ENCODE data around the gene COMMD8.

Gene COMMD8

DNA sequence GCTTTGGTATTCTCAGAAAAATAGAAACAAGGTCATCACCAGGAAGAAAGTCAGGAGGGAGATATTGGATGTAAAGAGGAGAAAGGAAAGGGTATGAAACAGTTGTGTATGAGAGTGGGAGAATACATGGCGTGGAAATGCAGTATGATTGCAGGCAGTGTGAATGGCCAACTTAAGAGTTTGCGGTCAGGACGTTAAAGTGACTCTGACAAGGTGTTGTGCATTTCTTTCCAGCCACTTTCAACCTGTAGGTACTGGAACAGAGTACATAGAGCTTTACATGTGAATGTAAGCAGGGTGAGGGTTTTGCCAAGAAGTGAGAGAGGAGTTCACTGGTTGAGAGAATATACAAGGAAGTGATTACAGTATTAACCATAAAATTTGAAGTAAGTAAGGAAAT lies 37.3 kb upstream of the COMMD8 start:
- TF ChIP-seq TAF1 (IDR thresholded peaks at IDR 0.05; ENCODE audit: borderline replicate concordance, insufficient read depth, low read length) (no peak), SIN3A (IDR thresholded peaks at IDR 0.05; ENCODE audit: borderline replicate concordance, insufficient read depth, low read length) (no peak), FOXP2 (optimal IDR thresholded peaks at IDR 0.05; ENCODE audit: borderline replicate concordance, extremely low read depth, extremely low read length, insufficient read depth) (no peak), POLR2AphosphoS5 (IDR thresholded peaks at IDR 0.05; ENCODE audit: low read depth, low read length) (no peak)
- TF ChIP-seq, protein P1, sequence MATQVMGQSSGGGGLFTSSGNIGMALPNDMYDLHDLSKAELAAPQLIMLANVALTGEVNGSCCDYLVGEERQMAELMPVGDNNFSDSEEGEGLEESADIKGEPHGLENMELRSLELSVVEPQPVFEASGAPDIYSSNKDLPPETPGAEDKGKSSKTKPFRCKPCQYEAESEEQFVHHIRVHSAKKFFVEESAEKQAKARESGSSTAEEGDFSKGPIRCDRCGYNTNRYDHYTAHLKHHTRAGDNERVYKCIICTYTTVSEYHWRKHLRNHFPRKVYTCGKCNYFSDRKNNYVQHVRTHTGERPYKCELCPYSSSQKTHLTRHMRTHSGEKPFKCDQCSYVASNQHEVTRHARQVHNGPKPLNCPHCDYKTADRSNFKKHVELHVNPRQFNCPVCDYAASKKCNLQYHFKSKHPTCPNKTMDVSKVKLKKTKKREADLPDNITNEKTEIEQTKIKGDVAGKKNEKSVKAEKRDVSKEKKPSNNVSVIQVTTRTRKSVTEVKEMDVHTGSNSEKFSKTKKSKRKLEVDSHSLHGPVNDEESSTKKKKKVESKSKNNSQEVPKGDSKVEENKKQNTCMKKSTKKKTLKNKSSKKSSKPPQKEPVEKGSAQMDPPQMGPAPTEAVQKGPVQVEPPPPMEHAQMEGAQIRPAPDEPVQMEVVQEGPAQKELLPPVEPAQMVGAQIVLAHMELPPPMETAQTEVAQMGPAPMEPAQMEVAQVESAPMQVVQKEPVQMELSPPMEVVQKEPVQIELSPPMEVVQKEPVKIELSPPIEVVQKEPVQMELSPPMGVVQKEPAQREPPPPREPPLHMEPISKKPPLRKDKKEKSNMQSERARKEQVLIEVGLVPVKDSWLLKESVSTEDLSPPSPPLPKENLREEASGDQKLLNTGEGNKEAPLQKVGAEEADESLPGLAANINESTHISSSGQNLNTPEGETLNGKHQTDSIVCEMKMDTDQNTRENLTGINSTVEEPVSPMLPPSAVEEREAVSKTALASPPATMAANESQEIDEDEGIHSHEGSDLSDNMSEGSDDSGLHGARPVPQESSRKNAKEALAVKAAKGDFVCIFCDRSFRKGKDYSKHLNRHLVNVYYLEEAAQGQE (IDR thresholded peaks at IDR 0.05; ENCODE audit: insufficient read depth in 1 of 2, low read depth in 2 of 2, low read length in 2 of 2) = no peak

DNA sequence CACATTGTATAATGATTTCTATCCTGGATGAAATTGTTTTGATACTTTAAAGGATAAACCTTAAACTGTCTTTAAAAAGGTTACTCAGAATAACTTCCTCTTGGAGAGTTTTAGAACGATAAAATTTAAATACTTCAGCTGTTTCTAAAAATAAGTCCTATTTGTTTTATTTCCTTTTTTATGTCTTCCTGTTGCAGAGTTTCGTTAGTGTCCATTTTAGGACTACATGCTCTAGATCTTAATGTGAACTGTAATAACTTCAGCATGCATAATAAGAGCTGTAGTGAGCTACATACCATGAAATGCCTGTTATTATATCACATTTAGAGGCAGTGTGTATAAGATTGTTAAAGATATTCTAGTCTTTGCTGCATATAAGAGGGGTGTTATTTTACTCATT lies 36.2 kb upstream of the COMMD8 start:
- TF ChIP-seq POLR2AphosphoS5 (IDR thresholded peaks at IDR 0.05; ENCODE audit: low read depth, low read length) (no peak), SIN3A (IDR thresholded peaks at IDR 0.05; ENCODE audit: borderline replicate concordance, insufficient read depth, low read length) (no peak), TAF1 (IDR thresholded peaks at IDR 0.05; ENCODE audit: borderline replicate concordance, insufficient read depth, low read length) (no peak), FOXP2 (optimal IDR thresholded peaks at IDR 0.05; ENCODE audit: borderline replicate concordance, extremely low read depth, extremely low read length, insufficient read depth) (no peak)
- TF ChIP-seq, protein P1 (IDR thresholded peaks at IDR 0.05; ENCODE audit: insufficient read depth in 1 of 2, low read depth in 2 of 2, low read length in 2 of 2) = no peak

DNA sequence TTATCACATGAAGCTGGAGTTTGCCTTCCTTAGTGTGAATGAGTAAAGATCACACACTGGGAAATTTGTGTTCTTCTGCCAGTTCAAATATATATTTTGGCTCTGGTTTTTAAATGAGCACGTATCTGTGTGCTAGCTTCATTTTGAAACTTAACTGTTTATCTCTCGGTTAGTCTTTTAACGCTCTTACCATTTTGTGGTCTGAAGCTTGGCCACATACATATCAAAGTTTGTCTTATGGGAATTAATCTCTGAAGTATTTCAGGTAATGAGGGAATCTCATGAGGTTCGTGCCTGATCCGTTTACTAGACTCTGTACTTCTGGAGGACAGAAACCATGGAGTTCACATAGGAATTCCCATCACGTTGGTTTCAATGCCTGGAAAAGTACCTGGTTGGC lies 35.4 kb upstream of the COMMD8 start:
- no peak for TF ChIP-seq TAF1 (IDR thresholded peaks at IDR 0.05; ENCODE audit: borderline replicate concordance, insufficient read depth, low read length)
- no peak for TF ChIP-seq SIN3A (IDR thresholded peaks at IDR 0.05; ENCODE audit: borderline replicate concordance, insufficient read depth, low read length)
- no peak for TF ChIP-seq FOXP2 (optimal IDR thresholded peaks at IDR 0.05; ENCODE audit: borderline replicate concordance, extremely low read depth, extremely low read length, insufficient read depth)
- TF ChIP-seq, protein P1 (IDR thresholded peaks at IDR 0.05; ENCODE audit: insufficient read depth in 1 of 2, low read depth in 2 of 2, low read length in 2 of 2) = no peak
- no peak for TF ChIP-seq POLR2AphosphoS5 (IDR thresholded peaks at IDR 0.05; ENCODE audit: low read depth, low read length)

DNA sequence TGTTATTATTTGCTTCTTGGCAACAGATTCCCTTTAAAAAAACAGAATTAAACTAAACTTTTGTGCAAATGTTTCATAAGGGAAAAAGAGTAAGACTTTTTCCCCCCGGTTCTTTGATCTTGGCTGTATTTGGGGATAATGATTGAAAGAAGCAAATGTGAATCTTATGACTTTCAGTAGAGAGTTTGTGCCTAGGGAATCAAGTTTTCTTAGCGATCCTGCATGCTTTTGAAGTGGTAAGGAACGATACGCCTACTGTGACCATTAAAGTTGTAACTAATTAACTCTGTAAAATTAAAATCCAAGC lies 30.6 kb upstream of the COMMD8 start:
- TF ChIP-seq TAF1 (IDR thresholded peaks at IDR 0.05; ENCODE audit: borderline replicate concordance, insufficient read depth, low read length) = no peak
- TF ChIP-seq, protein P1 (IDR thresholded peaks at IDR 0.05; ENCODE audit: insufficient read depth in 1 of 2, low read depth in 2 of 2, low read length in 2 of 2) = no peak
- TF ChIP-seq POLR2AphosphoS5 (IDR thresholded peaks at IDR 0.05; ENCODE audit: low read depth, low read length) = no peak
- no peak for TF ChIP-seq FOXP2 (optimal IDR thresholded peaks at IDR 0.05; ENCODE audit: borderline replicate concordance, extremely low read depth, extremely low read length, insufficient read depth)

Data from PFSK-1 (cell line).